ENCODE measurements around the gene RBM20.
"Not testable (repeated sequence)": the region's sequence is repeated elsewhere in the genome, so short reads cannot be mapped to it uniquely, and the experiment has no call there.

RBM20 gene

GRCh38 chr10:110649347-110650264 is 5.5 kb downstream of the RBM20 start:
- DNase-seq, result no peak

DNA sequence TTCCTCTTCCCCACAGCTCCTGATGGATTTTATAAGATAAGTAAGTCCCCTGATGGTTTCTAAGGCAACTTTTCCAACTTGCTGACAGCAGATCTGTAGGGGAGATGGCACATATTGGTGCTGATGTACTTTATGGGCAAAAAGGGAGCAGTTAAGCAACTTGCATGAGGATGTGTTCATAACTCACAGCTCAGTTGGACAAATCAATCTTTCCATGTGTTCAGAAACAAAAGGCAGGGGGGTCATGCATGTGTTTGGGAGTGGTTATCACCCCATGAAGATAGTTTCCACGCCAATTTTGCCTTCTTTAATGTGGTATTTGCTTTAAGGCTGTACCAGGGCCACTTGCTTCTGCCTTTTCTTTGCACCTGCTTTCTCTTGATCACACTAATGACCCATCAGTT is 6.1 kb downstream of the RBM20 start:
- DNase-seq, result no peak

- DNase-seq, result no peak
These were observed 7.2 kb downstream of the RBM20 start for GRCh38 chr10:110651044-110651958.

GRCh38 chr10:110652475-110653118 is 8.5 kb downstream of the RBM20 start:
- no peak for DNase-seq

DNA sequence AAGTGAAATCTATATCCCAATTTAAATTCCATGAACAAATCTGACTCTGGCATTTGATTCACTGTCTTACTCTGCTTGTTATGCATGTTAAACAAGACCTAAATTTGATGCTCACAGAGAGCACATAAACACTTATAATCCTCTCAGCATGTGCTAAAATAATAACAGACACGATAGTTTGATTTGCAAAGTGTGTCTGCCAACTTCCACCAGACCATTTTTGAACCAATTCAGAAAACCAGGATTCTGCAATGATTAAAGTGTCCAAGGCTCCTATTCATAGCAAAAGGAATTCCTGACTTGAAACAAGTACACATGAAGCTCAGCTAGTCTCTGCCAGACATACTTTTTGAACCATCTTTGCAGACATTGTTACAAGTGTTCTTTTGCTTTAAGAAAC is 11.2 kb downstream of the RBM20 start:
- DNase-seq, result no peak

DNA sequence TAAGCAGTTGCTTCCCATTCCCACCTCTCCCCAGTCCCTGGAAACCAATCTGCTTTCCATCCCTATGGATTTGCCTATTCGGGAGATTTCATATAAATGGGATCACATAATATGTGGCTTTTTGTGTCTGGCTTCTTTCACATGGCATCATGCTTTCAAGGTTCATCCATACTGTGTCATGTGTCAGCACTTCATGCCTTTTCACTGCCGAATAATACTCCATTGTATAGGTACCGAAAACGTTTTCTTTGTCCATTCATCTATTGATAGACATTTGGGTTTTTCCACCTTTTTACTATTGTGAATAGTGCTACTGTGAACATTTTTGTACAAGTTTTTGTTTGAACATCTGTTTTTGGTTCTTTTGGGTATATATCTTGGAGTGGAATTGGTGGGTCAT is 12.5 kb downstream of the RBM20 start:
- no peak for DNase-seq

GRCh38 chr10:110657973-110658691 is 14.0 kb downstream of the RBM20 start:
- DNase-seq, result no peak

DNA sequence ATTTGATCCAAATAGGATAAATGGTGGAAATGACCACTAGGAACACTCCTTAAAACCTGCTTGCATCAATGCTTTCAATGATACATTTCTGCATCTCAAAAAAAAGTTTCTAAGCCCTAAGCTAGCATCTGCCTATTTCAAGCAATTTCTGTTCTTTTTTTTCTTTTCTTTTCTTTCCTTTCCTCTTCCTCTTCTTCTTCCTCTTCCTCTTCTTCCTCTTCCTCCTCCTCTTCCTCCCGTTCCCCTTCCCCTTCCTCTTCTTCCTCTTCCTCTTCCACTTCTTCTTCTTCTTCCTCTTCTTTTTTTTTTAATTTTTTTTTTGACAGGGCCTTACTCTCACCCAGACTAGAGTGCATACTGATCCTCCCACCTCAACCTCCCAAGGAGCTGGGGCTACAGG is 15.4 kb downstream of the RBM20 start:
- no peak for DNase-seq

DNA sequence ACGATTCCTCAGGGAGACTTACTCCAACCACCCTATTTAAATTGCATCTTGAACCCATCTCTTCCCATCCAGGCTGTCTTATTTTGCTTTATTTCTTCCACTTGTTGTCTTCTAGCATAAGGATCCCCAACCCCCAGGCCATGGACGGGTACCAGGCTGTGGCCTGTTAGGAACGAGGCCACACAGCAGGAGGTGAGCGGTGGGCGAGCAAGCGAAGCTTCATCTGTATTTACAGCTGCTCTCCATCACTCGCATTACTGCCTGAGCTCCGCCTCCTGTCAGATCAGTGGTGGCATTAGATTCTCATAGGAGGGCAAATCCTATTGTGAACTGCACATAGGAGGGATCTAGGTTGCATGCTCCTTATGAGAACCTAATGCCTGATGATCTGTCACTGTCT is 16.2 kb downstream of the RBM20 start:
- not testable (repeated sequence) for DNase-seq

GRCh38 chr10:110661292-110661691 is 17.2 kb downstream of the RBM20 start:
- DNase-seq, result no peak

DNA sequence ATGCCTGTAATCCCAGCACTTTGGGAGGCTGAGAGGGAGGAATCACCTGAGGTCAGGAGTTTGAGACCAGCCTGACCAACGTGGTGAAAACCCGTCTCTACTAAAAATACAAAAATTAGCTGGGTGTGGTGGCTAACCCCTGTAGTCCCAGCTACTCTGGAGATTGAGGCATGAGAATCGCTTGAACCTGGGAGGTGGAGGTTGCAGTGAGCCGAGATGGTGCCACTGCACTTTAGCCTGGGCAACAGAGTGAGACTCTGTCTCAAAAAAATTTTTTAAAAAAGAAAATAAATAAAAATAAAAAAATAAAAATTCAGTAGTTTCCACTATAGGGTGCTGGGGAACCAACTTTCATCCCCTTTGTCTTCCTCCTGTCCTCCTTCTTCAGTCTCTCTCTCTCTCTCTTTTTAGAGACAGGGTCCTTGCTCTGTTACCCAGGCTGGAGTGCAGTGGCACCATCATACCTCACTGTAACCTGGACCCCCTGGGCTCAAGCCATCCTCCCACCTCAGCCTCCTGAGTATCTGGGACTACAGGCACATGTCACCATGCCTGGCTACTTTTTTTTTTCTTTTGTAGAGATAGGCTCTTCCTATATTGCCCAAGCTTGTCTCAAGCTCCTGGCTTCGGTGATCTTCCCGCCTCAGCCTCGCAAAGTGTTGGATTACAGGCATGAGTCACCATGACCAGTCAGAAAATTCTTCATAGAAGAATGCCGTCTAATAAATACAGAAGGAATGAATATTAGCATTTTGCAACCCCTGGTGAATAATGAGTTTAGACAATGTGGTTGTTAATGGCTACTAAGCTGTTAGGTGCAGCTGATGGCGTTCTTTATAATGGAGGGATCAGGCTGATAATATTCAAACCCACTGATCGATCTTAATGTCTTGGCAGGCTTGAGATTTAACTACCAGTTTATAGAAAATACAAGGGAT is 20.6 kb downstream of the RBM20 start:
- no peak for DNase-seq

DNA sequence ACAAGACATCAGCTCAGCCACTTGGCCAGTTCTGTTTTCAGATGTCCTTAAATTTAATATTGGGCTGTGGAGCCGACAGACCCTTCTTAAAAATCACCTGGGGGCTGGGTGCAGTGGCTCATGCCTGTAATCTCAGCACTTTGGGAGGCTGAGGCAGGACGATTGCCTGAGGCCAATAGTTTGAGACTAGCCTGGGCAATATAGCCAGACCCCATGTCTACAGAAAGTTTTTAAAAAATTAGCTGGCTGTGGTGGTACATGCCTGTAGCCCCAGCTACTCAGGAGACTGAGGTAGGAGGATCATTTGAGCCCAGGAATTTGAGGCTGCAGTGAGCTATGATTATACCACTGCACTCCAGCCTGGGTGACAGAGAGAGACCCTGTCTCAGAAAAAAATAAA is 22.1 kb downstream of the RBM20 start:
- not testable (repeated sequence) for DNase-seq

DNA sequence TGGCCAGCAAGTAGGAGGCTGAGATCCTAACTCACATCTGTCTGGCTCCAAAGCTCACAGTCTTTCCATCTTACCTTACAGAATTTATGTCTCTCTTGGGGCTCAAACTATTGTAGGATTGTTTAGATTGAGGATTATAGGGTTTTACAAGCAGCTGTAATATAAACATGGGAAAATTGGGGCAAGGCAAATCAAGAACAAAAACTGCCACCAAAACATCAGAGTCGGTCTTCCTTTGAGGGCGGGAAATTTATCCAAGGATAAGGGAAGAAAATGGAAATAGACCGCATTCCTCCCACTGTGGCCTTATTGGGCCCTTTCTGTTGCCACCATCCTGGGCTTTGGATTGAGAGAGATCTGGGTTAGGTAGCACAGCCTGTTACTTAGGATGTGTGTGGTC is 22.5 kb downstream of the RBM20 start:
- no peak for DNase-seq

DNA sequence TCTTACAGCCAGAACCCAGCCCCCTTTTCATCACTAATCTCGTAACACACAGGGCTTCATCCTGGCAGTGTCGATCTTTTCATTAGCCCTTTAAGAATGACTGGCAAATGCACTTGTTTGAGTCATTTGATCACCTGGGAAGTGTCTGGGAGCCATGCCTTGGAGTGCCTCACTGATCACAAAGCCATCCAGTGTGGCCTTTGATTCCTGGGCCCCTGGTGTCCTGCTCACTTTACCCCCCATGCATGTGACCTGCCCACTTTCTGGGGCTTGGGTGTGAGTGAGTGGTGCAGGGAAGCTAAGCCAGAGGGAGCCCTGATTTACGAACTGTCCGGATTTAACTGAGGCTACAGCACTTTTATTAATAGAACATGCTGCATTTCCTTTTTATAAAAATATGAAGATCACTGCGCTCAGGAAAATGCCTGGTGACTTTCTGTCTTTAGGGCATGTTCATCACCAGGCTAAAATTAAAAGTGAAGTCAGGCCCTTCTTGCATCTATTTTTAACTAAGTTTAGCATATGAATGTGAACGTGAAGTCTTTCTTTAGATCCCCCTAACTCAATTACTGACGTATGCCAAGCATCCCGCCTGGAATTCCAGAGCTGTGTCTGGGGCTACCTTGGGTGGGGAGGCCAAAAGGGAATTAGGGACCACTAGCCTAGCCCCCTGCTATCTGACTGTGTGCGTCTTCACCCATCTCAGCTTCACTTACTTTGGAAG is 23.6 kb downstream of the RBM20 start:
- DNase-seq, result no peak

DNA sequence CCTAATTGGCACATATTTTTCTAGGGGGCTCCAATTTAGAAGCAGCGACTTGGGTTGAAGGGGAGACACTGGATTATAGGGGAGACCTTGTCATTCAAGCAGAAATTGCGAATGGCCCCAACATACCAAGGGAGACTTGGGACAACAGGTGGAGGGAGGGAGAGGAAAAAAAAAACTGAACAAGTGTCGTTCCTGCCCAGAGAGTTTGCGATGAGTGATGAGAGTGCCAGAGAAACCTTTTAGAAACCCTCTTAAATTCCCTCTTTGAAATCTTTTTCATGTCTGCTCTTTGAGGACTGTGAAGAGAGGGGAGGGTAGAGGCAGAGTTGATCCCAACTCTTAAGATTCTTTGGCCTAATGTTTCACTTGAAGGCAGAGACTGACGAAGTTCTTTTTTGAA is 24.3 kb downstream of the RBM20 start:
- no peak for DNase-seq

DNA sequence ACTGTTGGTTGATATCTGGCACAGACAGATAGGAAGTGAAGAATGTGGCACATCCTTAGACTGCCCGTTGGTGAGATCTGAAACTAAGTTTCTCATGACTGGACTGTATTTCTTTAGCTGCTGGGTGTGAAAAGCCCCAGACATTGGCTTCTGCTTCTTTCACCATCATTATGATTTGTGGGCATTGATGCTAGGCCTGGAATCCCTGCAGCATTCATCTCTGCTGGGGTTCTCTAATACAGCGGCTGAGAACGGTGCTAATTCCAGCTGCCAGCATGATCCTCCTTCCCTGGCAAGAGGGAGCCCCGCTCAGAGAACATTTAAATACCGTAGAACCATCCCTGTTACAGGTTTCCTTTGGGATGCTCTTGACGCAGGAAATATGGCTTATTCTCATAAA is 26.2 kb downstream of the RBM20 start:
- DNase-seq, result no peak

GRCh38 chr10:110671788-110672579 is 27.8 kb downstream of the RBM20 start:
- DNase-seq, result no peak

DNA sequence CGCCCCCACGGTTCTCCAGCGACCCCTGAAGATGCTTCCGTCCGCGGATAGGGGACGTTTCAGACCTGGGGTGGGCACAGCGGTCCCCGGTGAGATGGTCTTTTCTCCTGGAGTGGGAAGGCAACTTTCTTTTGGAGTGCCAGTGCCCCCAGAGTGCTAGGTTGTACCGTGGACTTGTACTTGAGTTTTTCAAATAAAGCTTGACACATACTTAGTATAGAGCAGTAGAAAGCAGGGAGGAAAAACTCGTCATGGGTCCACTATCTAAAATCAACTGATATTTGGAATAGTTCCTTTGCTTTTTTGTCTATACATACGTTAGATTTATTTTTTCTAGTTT is 28.4 kb downstream of the RBM20 start:
- no peak for DNase-seq

DNA sequence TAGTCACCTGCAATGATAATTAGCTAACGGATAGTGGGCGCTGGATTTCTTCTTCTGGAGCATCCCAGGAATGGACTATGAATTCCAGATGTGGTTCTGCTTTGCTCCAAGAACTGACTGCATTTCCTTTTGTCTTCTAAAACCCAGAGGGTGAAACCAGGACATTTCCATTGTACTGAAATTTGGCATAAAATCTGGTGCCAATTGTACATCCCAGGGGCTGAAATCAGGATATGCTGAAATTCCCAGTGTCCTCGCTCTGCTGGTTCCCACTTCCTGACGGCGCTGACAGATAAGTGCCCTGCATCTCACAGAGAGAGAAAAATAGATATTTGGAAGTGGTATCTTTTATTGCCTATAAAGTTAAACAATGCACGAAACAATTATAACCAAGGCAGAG is 31.9 kb downstream of the RBM20 start:
- no peak for DNase-seq
